Measurements from ENCODE around the gene PTPRK.

DNA sequence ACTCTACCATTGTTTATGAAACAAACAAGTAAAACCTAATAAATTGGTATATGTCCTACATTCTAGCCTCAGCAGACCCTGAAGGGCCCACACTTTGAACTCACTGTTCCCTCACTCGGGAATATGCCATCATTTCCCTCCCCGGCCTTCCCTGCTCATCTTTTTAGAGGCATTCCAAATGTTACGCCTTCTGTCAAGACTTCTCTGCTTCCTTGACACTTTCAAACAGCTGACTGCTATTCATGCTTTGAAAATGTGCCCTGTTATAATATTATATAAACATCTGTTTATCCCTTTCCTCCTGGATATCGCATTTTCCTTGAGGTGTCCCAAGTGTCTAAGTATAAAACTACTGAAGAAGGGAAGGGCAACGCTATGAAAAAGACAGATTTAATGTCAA lies 370.0 kb downstream of the PTPRK start:
- TF ChIP-seq CTCF (conservative IDR thresholded peaks at IDR 0.05 in 1 of 2, IDR thresholded peaks at IDR 0.05 in 1 of 2; ENCODE audit: low read depth in 1 of 2, low read length in 2 of 2): no peak
- no peak for TF ChIP-seq EZH2 (IDR thresholded peaks at IDR 0.05; ENCODE audit: low read length, missing control alignments)

Data from fibroblast of lung (primary cell).